Ishikawa (cell line): ENCODE results near the gene LAYN.
A peak's percentile ranks its signal among the peaks of the same experiment; 100 is the strongest.

Experiments
- CEBPB ChIP-seq: IDR thresholded peaks from 2 replicates; pipeline ENCODE4 v1.6.1; 2012
- CREB1 ChIP-seq: IDR thresholded peaks from 2 replicates; pipeline ENCODE4 v1.6.1; 2012; ENCODE audit warnings: low read depth
- EGR1 ChIP-seq: IDR thresholded peaks from 2 replicates; pipeline ENCODE4 v1.6.1; 2012
- EP300 ChIP-seq: IDR thresholded peaks from 2 replicates; pipeline ENCODE4 v1.6.1; 2012; ENCODE audit warnings: borderline replicate concordance
- FOXM1 ChIP-seq: IDR thresholded peaks from 2 replicates; pipeline ENCODE4 v1.6.1; 2012; ENCODE audit warnings: low read depth, borderline replicate concordance
- MAX ChIP-seq: IDR thresholded peaks from 2 replicates; pipeline ENCODE4 v1.6.1; 2012
- NFIC ChIP-seq: IDR thresholded peaks from 2 replicates; pipeline ENCODE4 v1.6.1; 2012
- RAD21 ChIP-seq: IDR thresholded peaks from 2 replicates; pipeline ENCODE4 v1.6.1; 2012; ENCODE audit warnings: low read depth
- REST ChIP-seq: IDR thresholded peaks from 2 replicates; pipeline ENCODE4 v1.6.1; 2012; ENCODE audit warnings: low read depth, mild to moderate bottlenecking
- TAF1 ChIP-seq: IDR thresholded peaks from 2 replicates; pipeline ENCODE4 v1.6.1; 2012; ENCODE audit warnings: low read depth, mild to moderate bottlenecking
- TCF12 ChIP-seq: IDR thresholded peaks from 2 replicates; pipeline ENCODE4 v1.6.1; 2012; ENCODE audit warnings: low read depth
- TEAD4 ChIP-seq: IDR thresholded peaks from 2 replicates; pipeline ENCODE4 v1.6.1; 2012
- USF1 ChIP-seq: IDR thresholded peaks from 2 replicates; pipeline ENCODE4 v1.6.1; 2012
- YY1 ChIP-seq: IDR thresholded peaks from 2 replicates; pipeline ENCODE4 v1.6.1; 2012; ENCODE audit warnings: low read depth
- ZBTB7A ChIP-seq: IDR thresholded peaks from 2 replicates; pipeline ENCODE4 v1.6.1; 2012; ENCODE audit warnings: low read depth

LAYN gene

GRCh38 chr11:111601979-111602864 lies 61.7 kb downstream of the LAYN start, which contains the start of gene SIK2:
Gene SIK2, plus strand, starts transcription at chr11:111602449. Its CDS starts 115 bp downstream, at chr11:111602564.
- TF ChIP-seq FOXM1 (no peak), NFIC (peak; percentile 14; the same call in 1 of the 2 replicates), EGR1 (0 out of 2 replicates have a peak, but pooled peaks have one; percentile 38), TAF1 (peak; percentile 72), YY1 (no peak; the same call in 1 of the 2 replicates), REST (no peak), RAD21 (peak; percentile 93), ZBTB7A (peak; percentile 92), MAX (peak; percentile 64), TCF12 (peak; percentile 26; the same call in 1 of the 2 replicates), CREB1 (peak; percentile 78), EP300 (0 out of 2 replicates have a peak, but pooled peaks have one; percentile 24), TEAD4 (peak; percentile 4; the same call in 1 of the 2 replicates), USF1 (no peak), CEBPB (no peak)

GRCh38 chr11:111602865-111603610 lies 62.5 kb downstream of the LAYN start:
- no peak for TF ChIP-seq TCF12
- TF ChIP-seq CREB1: no peak
- no peak for TF ChIP-seq YY1
- TF ChIP-seq NFIC: no peak
- no peak; the same call in 1 of the 2 replicates for TF ChIP-seq TAF1
- no peak for TF ChIP-seq ZBTB7A
- no peak for TF ChIP-seq EGR1
- no peak for TF ChIP-seq FOXM1
- no peak for TF ChIP-seq MAX
- TF ChIP-seq RAD21: no peak
- TF ChIP-seq USF1: no peak
- TF ChIP-seq EP300: no peak
- TF ChIP-seq TEAD4: no peak

- TF ChIP-seq TCF12 (no peak), TAF1 (no peak), CREB1 (no peak), NFIC (no peak), RAD21 (no peak), CEBPB (no peak), REST (no peak), EP300 (no peak), MAX (no peak), TEAD4 (no peak), EGR1 (no peak), ZBTB7A (no peak), USF1 (no peak), YY1 (no peak), FOXM1 (no peak)
These were observed 63.2 kb downstream of the LAYN start for GRCh38 chr11:111603611-111604130.
